GM21576 (cell line): ENCODE data around the gene SMIM24.
"Not testable (repeated sequence)": the region's sequence is repeated elsewhere in the genome, so short reads cannot be mapped to it uniquely, and the experiment has no call there.

ENCODE experiments used
- ATAC-seq: cut with Tn5 transposase; IDR thresholded peaks from one replicate; pipeline ENCODE4 v1.9.1; 2021; ENCODE audit warnings: mild to moderate bottlenecking, moderate library complexity; ENCODE audit not compliant: unreplicated experiment

The SMIM24 gene

GRCh38 chr19:3480383-3481091 is at the start of gene SMIM24:
SMIM24 (minus strand) TSS chr19:3480525; CDS start chr19:3480463, 62 bp downstream.
- no peak for ATAC-seq

DNA sequence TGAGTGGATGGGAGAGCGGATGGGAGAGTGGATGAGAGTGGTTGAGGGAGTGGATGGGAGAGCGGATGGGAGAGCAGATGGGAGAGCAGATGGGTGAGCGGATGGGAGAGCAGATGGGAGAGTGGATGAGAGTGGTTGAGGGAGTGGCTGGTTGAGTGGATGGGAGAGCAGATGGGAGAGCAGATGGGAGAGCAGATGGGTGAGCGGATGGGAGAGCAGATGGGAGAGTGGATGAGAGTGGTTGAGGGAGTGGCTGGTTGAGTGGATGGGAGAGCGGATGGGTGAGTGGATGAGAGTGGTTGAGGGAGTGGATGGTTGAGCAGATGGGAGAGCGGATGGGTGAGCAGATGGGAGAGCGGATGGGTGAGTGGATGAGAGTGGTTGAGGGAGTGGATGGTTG is 49.0 kb upstream of the SMIM24 start:
- not testable (repeated sequence) for ATAC-seq

DNA sequence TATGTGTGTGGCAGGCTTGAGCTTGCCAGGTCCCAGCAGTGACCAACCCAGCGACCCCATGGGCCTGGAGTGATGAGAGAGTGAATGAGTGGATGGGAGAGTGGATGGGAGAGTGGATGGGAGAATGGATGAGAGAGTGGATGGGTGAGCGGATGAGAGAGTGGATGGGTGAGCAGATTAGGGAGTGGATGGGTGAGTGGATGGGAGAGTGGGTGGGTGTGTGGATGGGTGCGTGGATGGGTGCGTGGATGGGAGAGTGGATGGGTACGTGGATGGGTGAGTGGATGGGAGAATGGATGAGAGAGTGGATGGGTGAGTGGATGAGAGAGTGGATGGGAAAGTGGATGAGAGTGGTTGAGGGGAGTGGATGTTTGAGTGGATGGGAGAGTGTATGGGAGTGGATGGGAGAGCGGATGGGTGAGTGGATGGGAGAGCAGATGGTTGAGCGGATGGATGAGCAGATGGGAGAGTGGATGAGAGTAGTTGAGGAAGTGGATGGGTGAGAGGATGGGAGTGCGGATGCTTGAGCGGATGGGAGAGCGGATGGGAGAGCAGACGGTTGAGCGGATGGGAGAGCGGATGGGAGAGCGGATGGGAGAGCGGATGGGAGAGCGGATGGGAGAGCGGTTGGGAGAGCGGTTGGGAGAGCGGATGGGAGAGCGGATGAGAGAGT is 48.4 kb upstream of the SMIM24 start:
- no peak for ATAC-seq

GRCh38 chr19:3528080-3528479 is 47.8 kb upstream of the SMIM24 start:
- ATAC-seq: no peak

DNA sequence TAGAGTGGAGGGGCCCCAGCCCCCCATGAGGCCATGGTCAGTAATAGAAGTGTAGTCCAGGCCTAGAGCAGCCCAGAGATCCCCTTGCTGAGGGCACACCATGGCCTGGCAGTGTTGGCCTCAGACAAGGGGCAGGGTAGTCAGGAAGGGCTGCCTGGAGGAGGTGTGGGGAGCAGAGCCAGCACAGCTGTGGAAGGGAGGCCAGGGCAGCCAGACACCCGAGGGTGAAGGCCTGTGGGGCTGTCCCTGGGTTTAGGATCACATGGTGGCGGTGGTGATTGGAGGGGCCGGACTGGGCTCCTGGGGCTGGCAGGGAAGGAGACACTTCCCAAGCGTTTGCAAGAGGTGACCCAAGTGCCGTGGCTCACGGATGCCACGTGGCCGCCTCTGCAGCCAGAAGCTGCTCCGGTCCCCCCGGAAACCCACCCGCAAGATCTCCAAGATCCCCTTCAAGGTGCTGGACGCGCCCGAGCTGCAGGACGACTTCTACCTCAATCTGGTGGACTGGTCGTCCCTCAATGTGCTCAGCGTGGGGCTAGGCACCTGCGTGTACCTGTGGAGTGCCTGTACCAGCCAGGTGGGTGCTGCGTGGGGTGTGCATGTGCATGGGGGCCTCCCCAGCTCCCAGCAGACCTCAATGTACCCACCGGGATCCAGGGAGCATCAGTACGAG is 47.0 kb upstream of the SMIM24 start:
- ATAC-seq: no peak

DNA sequence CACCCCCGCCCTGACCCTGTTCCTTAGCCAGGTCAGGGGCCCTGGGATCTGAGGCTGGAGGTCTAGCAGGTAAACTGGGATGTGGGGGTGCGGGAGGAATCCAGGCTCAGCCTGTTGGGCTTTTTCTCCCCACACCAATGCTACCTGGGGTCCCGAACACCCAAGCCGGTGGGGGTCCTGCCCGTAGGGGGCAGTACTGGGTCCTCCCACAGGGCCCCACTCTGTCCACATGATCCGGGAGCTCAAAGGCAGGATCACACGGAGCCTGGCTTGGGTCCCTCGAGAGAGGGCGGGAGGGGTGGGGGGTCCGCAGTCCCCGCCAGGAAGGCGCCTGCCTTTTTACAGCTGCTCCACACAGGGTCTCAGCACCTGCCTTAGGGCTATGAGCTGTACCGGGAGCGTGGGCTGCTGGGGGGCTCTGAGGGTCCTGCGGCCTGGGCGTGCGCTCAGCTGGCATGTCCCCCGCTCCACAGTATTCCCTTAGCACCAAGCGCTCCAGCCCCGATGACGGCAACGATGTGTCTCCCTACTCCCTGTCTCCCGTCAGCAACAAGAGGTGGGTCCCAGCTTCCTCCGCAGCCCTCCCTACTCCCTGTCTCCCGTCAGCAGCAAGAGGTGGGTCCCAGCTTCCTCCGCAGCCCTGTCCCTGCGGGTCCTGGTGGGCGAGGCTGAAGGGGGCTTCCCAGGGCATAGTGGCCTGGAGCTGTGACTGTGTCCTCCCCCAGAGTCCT is 46.3 kb upstream of the SMIM24 start:
- no peak for ATAC-seq

GRCh38 chr19:3524904-3525451 is 44.7 kb upstream of the SMIM24 start:
- ATAC-seq: no peak

GRCh38 chr19:3524078-3524842 is 43.9 kb upstream of the SMIM24 start:
- ATAC-seq: no peak

DNA sequence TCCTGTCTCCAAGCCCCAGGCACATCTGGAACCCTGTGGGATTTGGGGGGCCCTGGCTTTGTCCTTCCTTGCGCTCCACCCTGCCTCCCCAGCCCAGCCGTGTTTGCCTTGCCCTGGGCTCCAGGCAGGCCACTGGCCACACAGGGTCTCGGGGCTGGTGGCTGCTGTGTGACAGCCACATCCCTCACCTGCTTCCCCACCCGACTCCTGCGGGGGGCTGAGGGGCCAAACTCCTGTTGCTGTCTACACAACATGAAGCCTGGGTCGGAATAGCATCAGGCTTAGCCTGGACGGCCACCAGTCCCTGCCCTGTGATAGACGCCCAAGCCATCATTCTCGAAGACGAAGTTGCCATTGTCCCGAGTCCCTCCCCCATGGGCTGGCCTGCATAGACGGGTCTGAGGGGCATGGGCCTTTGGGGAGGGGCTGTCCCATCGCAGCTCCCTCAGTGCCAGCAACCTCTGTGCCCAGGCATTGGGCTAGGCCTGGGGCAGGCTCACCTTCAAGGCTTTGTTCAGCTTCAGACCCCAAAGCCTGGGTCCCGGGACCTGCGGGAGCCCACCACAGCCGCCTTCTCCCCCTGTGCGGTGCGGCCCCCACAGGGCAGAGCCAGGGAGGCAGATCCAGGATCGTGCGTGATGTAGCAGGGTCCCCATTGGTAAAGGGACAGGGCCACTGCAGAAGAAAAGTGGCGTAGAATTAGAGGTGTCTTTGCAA is 43.2 kb upstream of the SMIM24 start:
- ATAC-seq: no peak

- no peak for ATAC-seq
Measured at GRCh38 chr19:3522421-3523360, 42.4 kb upstream of the SMIM24 start.

GRCh38 chr19:3521104-3521445 is 40.8 kb upstream of the SMIM24 start:
- ATAC-seq: no peak

GRCh38 chr19:3520166-3521103 is 40.1 kb upstream of the SMIM24 start:
- ATAC-seq: no peak

GRCh38 chr19:3519126-3519525 is 38.8 kb upstream of the SMIM24 start:
- ATAC-seq: no peak

DNA sequence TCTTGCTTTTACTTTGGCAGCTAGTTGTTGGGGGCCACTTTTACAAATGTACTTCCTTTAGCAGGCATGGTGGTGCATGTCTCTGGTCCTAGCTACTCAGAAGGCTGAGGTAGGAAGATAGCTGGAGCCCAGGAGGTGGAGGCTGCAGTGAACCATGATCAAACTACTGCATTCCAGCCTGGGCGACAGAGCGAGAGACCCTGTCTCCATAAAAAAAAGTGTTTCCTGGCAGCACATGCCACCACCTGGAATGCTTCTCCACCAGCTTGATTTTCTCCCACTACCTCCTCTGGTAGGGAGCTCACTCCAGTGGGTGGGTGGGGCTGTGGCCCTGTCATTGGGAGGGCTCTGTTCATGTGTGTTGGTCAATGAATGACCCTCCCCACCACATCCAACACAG is 38.3 kb upstream of the SMIM24 start:
- ATAC-seq: no peak

GRCh38 chr19:3518255-3518654 is 37.9 kb upstream of the SMIM24 start:
- no peak for ATAC-seq

- ATAC-seq: no peak
Measured at GRCh38 chr19:3517638-3518037, 37.3 kb upstream of the SMIM24 start.

DNA sequence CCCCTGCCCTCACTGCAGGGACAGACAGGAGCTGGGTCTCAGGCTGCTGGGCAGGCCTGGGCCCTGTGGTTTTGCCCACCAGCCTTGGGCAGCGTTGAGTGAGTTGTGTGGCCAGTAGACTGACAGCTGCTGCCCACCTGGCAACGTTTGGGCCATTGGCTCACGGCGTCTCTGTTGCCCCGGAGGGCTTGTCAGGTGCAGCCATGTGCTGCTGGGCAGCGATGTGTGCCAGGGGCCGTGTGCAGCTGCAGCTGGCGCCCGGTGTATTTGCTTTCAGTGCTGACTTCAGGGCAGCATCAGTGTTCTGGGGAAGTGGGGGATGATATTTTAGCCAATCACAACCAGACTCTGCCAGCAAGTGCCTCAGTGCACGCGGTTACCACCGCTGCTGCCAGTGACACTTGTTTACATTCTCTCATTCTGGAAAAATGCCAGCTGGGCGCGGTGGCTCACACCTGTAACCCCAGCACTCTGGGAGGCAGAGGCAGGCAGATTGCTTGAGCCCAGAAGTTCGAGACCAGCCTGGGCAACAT is 36.4 kb upstream of the SMIM24 start:
- no peak for ATAC-seq
